Right lobe of liver (tissue), 4 donors: Measurements from ENCODE around the gene FMNL2.

Experiments
- CTCF ChIP-seq, 4 donors: fragments of 200-600 bp in 3 of 4; fragments of 450-650 bp in 1 of 4; IDR thresholded peaks; one replicate each; pipeline versions ENCODE4 v1.5.1 to v1.8.0; 2016 to 2022; ENCODE audit warnings: antibody characterized with exemption in 4 of 4, mild to moderate bottlenecking in 2 of 4
- POLR2A ChIP-seq: fragments of 450-650 bp; IDR thresholded peaks from one replicate; pipeline ENCODE4 v1.6.1; 2017; ENCODE audit warnings: antibody characterized with exemption, mild to moderate bottlenecking
- donor health status: DM: no; HTN: no; CAD: no.
- donor health status: DM: no; HTN: no; CAD: no.
- donor health status: DM: no; HTN: yes; CAD: no.

- TF ChIP-seq CTCF (IDR thresholded peaks at IDR 0.05) (no peak), POLR2A (no peak)
These were observed 120.0 kb downstream of the FMNL2 start for GRCh38 chr2:152454960-152455359.
